Activated naive CD8-positive, alpha-beta T cell treated with anti-CD3 and anti-CD28 coated beads, Interleukin-2, amount 10 ng/mL, durations not matched to agents 7 days and 5 days (primary cell): ENCODE results near the gene KCNC1. TPM values are rescaled to one million over a fixed set of nuclear protein-coding genes. Genes with fewer than 3 reads are reported as not detected.

Experiments used
- ATAC-seq: fragments of 150-1000 bp; cut with Tn5 transposase; one replicate; pipeline ENCODE4 v1.10.0; 2021; ENCODE audit warnings: low read depth, moderate library complexity
- POLR2A ChIA-PET: fragments of 350-600 bp; sonication (Branson Sonifier 250); formaldehyde crosslinking; loops from one replicate; lab custom pipeline; 2021; ENCODE audit warnings: antibody characterized with exemption; lab: Charles Lee
- DNase-seq: peaks from one replicate; pipeline ENCODE4 v3.0.0; 2021
- H3K27ac Mint-ChIP-seq: one replicate; pipeline ENCODE4 v1.8.0; 2022; ENCODE audit warnings: mild to moderate bottlenecking, mixed read lengths
- H3K27me3 Mint-ChIP-seq: one replicate; pipeline ENCODE4 v1.8.0; 2022; ENCODE audit warnings: mild to moderate bottlenecking, moderate library complexity, mixed read lengths
- H3K36me3 Mint-ChIP-seq: one replicate; pipeline ENCODE4 v1.8.0; 2021; ENCODE audit warnings: mild to moderate bottlenecking, mixed read lengths
- H3K4me1 Mint-ChIP-seq: one replicate; pipeline ENCODE4 v1.8.0; 2021; ENCODE audit warnings: mixed read lengths
- H3K4me3 Mint-ChIP-seq: one replicate; pipeline ENCODE4 v1.8.0; 2022; ENCODE audit warnings: mild to moderate bottlenecking, moderate library complexity, mixed read lengths
- H3K9me3 Mint-ChIP-seq: one replicate; pipeline ENCODE4 v1.8.0; 2021; ENCODE audit warnings: mixed read lengths
- total RNA-seq, 2 experiments: library from RNA; stranded (reverse); gene quantifications; one replicate each; pipeline ENCODE4 v1.2.3, GENCODE V29; 2021

Gene KCNC1
- total RNA-seq, 2 experiments from 2014 or later, result not detected

GRCh38 chr11:17771841-17772401, 37.3 kb downstream of the KCNC1 start:
- Mint-ChIP-seq H3K36me3 (no peaks in the 10 kb centered on the region), H3K9me3 (no peaks in the 10 kb centered on the region), H3K27ac (no peak overlapping the region), H3K4me1 (no peaks in the 10 kb centered on the region), H3K27me3 (no peaks in the 10 kb centered on the region), H3K4me3 (no peak overlapping the region)
- no peak for ATAC-seq
- no peak for DNase-seq
- POLR2A ChIA-PET, result no interaction called here

- ATAC-seq (no peak), DNase-seq (no peak)
- Mint-ChIP-seq H3K4me1 (no peaks in the 10 kb centered on the region), H3K36me3 (no peaks in the 10 kb centered on the region), H3K27me3 (no peaks in the 10 kb centered on the region), H3K27ac (no peak overlapping the region), H3K9me3 (no peaks in the 10 kb centered on the region), H3K4me3 (no peak overlapping the region)
- POLR2A ChIA-PET, result no interaction called here
Observed at GRCh38 chr11:17772704-17773600, 38.4 kb downstream of the KCNC1 start.

GRCh38 chr11:17773674-17774073, 39.1 kb downstream of the KCNC1 start:
- ATAC-seq, result no peak
- H3K4me1 Mint-ChIP-seq, result no peaks in the 10 kb centered on the region
- POLR2A ChIA-PET, result no interaction called here

GRCh38 chr11:17774232-17775034, 39.9 kb downstream of the KCNC1 start:
- no peak for DNase-seq
- no peak overlapping the region for H3K27ac Mint-ChIP-seq
- H3K27me3 Mint-ChIP-seq, result no peaks in the 10 kb centered on the region
- no peak for ATAC-seq
- no peak overlapping the region for H3K4me3 Mint-ChIP-seq
- H3K9me3 Mint-ChIP-seq, result no peaks in the 10 kb centered on the region
- no peaks in the 10 kb centered on the region for H3K4me1 Mint-ChIP-seq
- H3K36me3 Mint-ChIP-seq, result no peaks in the 10 kb centered on the region
- POLR2A ChIA-PET, result interaction anchor here (0.6 kb wide), 1 partner anchor 303 kb away, joined by 3 read pairs; no protein-coding TSS in a partner anchor

More at GRCh38 chr11:17773674-17774073, 39.1 kb downstream of the KCNC1 start:
- DNase-seq, result no peak
- H3K27ac Mint-ChIP-seq, result no peak overlapping the region
- no peaks in the 10 kb centered on the region for H3K9me3 Mint-ChIP-seq
- no peak overlapping the region for H3K4me3 Mint-ChIP-seq
- no peaks in the 10 kb centered on the region for H3K27me3 Mint-ChIP-seq
- no peaks in the 10 kb centered on the region for H3K36me3 Mint-ChIP-seq

- Mint-ChIP-seq H3K4me1 (no peaks in the 10 kb centered on the region), H3K27ac (no peak overlapping the region), H3K27me3 (no peaks in the 10 kb centered on the region), H3K4me3 (no peak overlapping the region), H3K9me3 (no peaks in the 10 kb centered on the region), H3K36me3 (no peaks in the 10 kb centered on the region)
- POLR2A ChIA-PET, result no interaction called here
- DNase-seq (no peak), ATAC-seq (no peak)
Observed at GRCh38 chr11:17775035-17775348, 40.4 kb downstream of the KCNC1 start.

- H3K27ac Mint-ChIP-seq, result no peak overlapping the region
- no peaks in the 10 kb centered on the region for H3K4me1 Mint-ChIP-seq
- no peaks in the 10 kb centered on the region for H3K27me3 Mint-ChIP-seq
- POLR2A ChIA-PET, result no interaction called here
- no peaks in the 10 kb centered on the region for H3K9me3 Mint-ChIP-seq
- H3K4me3 Mint-ChIP-seq, result no peak overlapping the region
- H3K36me3 Mint-ChIP-seq, result no peaks in the 10 kb centered on the region
- no peak for ATAC-seq
- no peak for DNase-seq
Observed at GRCh38 chr11:17775507-17776211, 41.1 kb downstream of the KCNC1 start.

GRCh38 chr11:17776212-17776875, 41.8 kb downstream of the KCNC1 start:
- POLR2A ChIA-PET, result no interaction called here
- no peaks in the 10 kb centered on the region for H3K27me3 Mint-ChIP-seq
- no peaks in the 10 kb centered on the region for H3K4me1 Mint-ChIP-seq
- H3K27ac Mint-ChIP-seq, result no peak overlapping the region
- no peaks in the 10 kb centered on the region for H3K9me3 Mint-ChIP-seq
- no peak for DNase-seq
- no peak for ATAC-seq
- no peak overlapping the region for H3K4me3 Mint-ChIP-seq
- no peaks in the 10 kb centered on the region for H3K36me3 Mint-ChIP-seq

GRCh38 chr11:17777086-17777737, 42.6 kb downstream of the KCNC1 start:
- no peak overlapping the region for H3K27ac Mint-ChIP-seq
- ATAC-seq (no peak), DNase-seq (no peak)
- no peaks in the 10 kb centered on the region for H3K9me3 Mint-ChIP-seq
- H3K4me3 Mint-ChIP-seq, result no peak overlapping the region
- POLR2A ChIA-PET, result no interaction called here
- H3K36me3 Mint-ChIP-seq, result no peaks in the 10 kb centered on the region
- H3K27me3 Mint-ChIP-seq, result no peaks in the 10 kb centered on the region
- no peaks in the 10 kb centered on the region for H3K4me1 Mint-ChIP-seq

- Mint-ChIP-seq H3K4me1 (no peaks in the 10 kb centered on the region), H3K27me3 (no peaks in the 10 kb centered on the region), H3K36me3 (no peaks in the 10 kb centered on the region), H3K4me3 (no peak overlapping the region), H3K9me3 (no peaks in the 10 kb centered on the region), H3K27ac (no peak overlapping the region)
- no peak for ATAC-seq
- POLR2A ChIA-PET, result no interaction called here
- DNase-seq, result no peak
Observed at GRCh38 chr11:17777738-17778091, 43.1 kb downstream of the KCNC1 start.

- no peak overlapping the region for H3K4me3 Mint-ChIP-seq
- no peaks in the 10 kb centered on the region for H3K36me3 Mint-ChIP-seq
- no peaks in the 10 kb centered on the region for H3K9me3 Mint-ChIP-seq
- POLR2A ChIA-PET, result no interaction called here
- no peaks in the 10 kb centered on the region for H3K27me3 Mint-ChIP-seq
- DNase-seq (no peak), ATAC-seq (no peak)
- H3K27ac Mint-ChIP-seq, result no peak overlapping the region
- H3K4me1 Mint-ChIP-seq, result no peaks in the 10 kb centered on the region
Observed at GRCh38 chr11:17778352-17778751, 43.8 kb downstream of the KCNC1 start.

- H3K4me3 Mint-ChIP-seq, result no peak overlapping the region
- H3K36me3 Mint-ChIP-seq, result no peaks in the 10 kb centered on the region
- no peak overlapping the region for H3K27ac Mint-ChIP-seq
- POLR2A ChIA-PET, result no interaction called here
- no peaks in the 10 kb centered on the region for H3K27me3 Mint-ChIP-seq
- ATAC-seq, result no peak
- DNase-seq, result no peak
- H3K4me1 Mint-ChIP-seq, result no peaks in the 10 kb centered on the region
- no peaks in the 10 kb centered on the region for H3K9me3 Mint-ChIP-seq
Observed at GRCh38 chr11:17778956-17779860, 44.6 kb downstream of the KCNC1 start.
